GM18951 (cell line): Measurements from ENCODE around the gene SKAP1.
"Not testable (repeated sequence)": the region's sequence is repeated elsewhere in the genome, so short reads cannot be mapped to it uniquely, and the experiment has no call there.

ENCODE experiments used
- POLR2A ChIP-seq: IDR thresholded peaks from 4 replicates; pipeline ENCODE4 v1.6.1; 2011; ENCODE audit warnings: mild to moderate bottlenecking; ENCODE audit not compliant: insufficient read length, insufficient read depth; ENCODE audit errors: extremely low read depth
- in situ Hi-C: fragments of 300-500 bp; cut with MboI; formaldehyde crosslinking; loops from one replicate; pipeline ENCODE4 v1.12.0; 2022; ENCODE audit warnings: low sequenced_read_pairs, mixed read lengths, inconsistent platforms; ENCODE audit not compliant: unreplicated experiment

The SKAP1 gene

GRCh38 chr17:48211787-48212186, 218.2 kb downstream of the SKAP1 start:
- in situ Hi-C loops: no loop called here
- no peak for TF ChIP-seq POLR2A

GRCh38 chr17:48211011-48211410, 219.0 kb downstream of the SKAP1 start:
- TF ChIP-seq POLR2A: no peak
- in situ Hi-C loops: no loop called here

- no peak for TF ChIP-seq POLR2A
- in situ Hi-C loops: no loop called here
These were observed 220.0 kb downstream of the SKAP1 start for GRCh38 chr17:48209973-48210372.

GRCh38 chr17:48207776-48208544, 222.1 kb downstream of the SKAP1 start:
- in situ Hi-C loops: no loop called here
- TF ChIP-seq POLR2A: no peak

GRCh38 chr17:48207036-48207435, 223.0 kb downstream of the SKAP1 start:
- in situ Hi-C loops: not testable (repeated sequence)

- no peak for TF ChIP-seq POLR2A
- in situ Hi-C loops: no loop called here
These were observed 227.1 kb downstream of the SKAP1 start for GRCh38 chr17:48202959-48203358.

- in situ Hi-C loops: no loop called here
- no peak for TF ChIP-seq POLR2A
These were observed 231.0 kb downstream of the SKAP1 start for GRCh38 chr17:48198950-48199541.

- no peak for TF ChIP-seq POLR2A
- in situ Hi-C loops: no loop called here
These were observed 234.1 kb downstream of the SKAP1 start for GRCh38 chr17:48195910-48196309.

GRCh38 chr17:48194097-48194550, 235.9 kb downstream of the SKAP1 start:
- no peak for TF ChIP-seq POLR2A
- in situ Hi-C loops: no loop called here

- in situ Hi-C loops: no loop called here
- no peak for TF ChIP-seq POLR2A
These were observed 237.7 kb downstream of the SKAP1 start for GRCh38 chr17:48192321-48192731.

- in situ Hi-C loops: no loop called here
- no peak for TF ChIP-seq POLR2A
These were observed 238.7 kb downstream of the SKAP1 start for GRCh38 chr17:48191362-48191761.

GRCh38 chr17:48190871-48191270, 239.1 kb downstream of the SKAP1 start:
- in situ Hi-C loops: no loop called here

GRCh38 chr17:48187872-48188608, 242.0 kb downstream of the SKAP1 start:
- no peak for TF ChIP-seq POLR2A
- in situ Hi-C loops: no loop called here

More at GRCh38 chr17:48190871-48191270, 239.1 kb downstream of the SKAP1 start:
- no peak for TF ChIP-seq POLR2A

- in situ Hi-C loops: not testable (repeated sequence)
These were observed 243.7 kb downstream of the SKAP1 start for GRCh38 chr17:48186317-48186716.
